ENCODE data around the gene KY.

Gene KY

GRCh38 chr3:134641671-134642300 lies 9.0 kb downstream of the KY start:
- Histone ChIP-seq H3K9me3 (ENCODE audit: low read length) (no peaks in the 10 kb centered on the region), H3K27ac (ENCODE audit: low read depth, low read length) (no peak overlapping the region), H3K4me1 (ENCODE audit: insufficient read depth, low read length) (no peaks in the 10 kb centered on the region), H3K27me3 (ENCODE audit: control insufficient read depth in 1 of 2, insufficient read depth in 2 of 2, low read length in 2 of 2) (no peaks in the 10 kb centered on the region), H3K36me3 (ENCODE audit: insufficient read depth, low read length) (no peaks in the 10 kb centered on the region), H3K4me3 (ENCODE audit: low read depth in 1 of 2, low read length in 2 of 2) (no peak overlapping the region), H3K9ac (ENCODE audit: low read length) (no peak overlapping the region)

- Histone ChIP-seq H3K27ac (ENCODE audit: low read depth, low read length) (no peak overlapping the region), H3K27me3 (ENCODE audit: control insufficient read depth in 1 of 2, insufficient read depth in 2 of 2, low read length in 2 of 2) (no peaks in the 10 kb centered on the region), H3K4me1 (ENCODE audit: insufficient read depth, low read length) (no peaks in the 10 kb centered on the region), H3K36me3 (ENCODE audit: insufficient read depth, low read length) (no peaks in the 10 kb centered on the region), H3K9me3 (ENCODE audit: low read length) (no peaks in the 10 kb centered on the region), H3K4me3 (ENCODE audit: low read depth in 1 of 2, low read length in 2 of 2) (no peak overlapping the region), H3K9ac (ENCODE audit: low read length) (no peak overlapping the region)
Observed at GRCh38 chr3:134640872-134641470, 9.9 kb downstream of the KY start.

GRCh38 chr3:134640378-134640777 lies 10.4 kb downstream of the KY start:
- Histone ChIP-seq H3K4me1 (ENCODE audit: insufficient read depth, low read length) (no peaks in the 10 kb centered on the region), H3K9ac (ENCODE audit: low read length) (no peak overlapping the region), H3K27me3 (ENCODE audit: control insufficient read depth in 1 of 2, insufficient read depth in 2 of 2, low read length in 2 of 2) (no peaks in the 10 kb centered on the region), H3K4me3 (ENCODE audit: low read depth in 1 of 2, low read length in 2 of 2) (no peak overlapping the region), H3K36me3 (ENCODE audit: insufficient read depth, low read length) (no peaks in the 10 kb centered on the region), H3K9me3 (ENCODE audit: low read length) (no peaks in the 10 kb centered on the region), H3K27ac (ENCODE audit: low read depth, low read length) (no peak overlapping the region)

GRCh38 chr3:134638385-134639030 lies 12.3 kb downstream of the KY start:
- H3K27ac ChIP-seq (ENCODE audit: low read depth, low read length) = no peak overlapping the region
- H3K36me3 ChIP-seq (ENCODE audit: insufficient read depth, low read length) = no peaks in the 10 kb centered on the region
- H3K4me1 ChIP-seq (ENCODE audit: insufficient read depth, low read length) = no peaks in the 10 kb centered on the region
- H3K4me3 ChIP-seq (ENCODE audit: low read depth in 1 of 2, low read length in 2 of 2) = no peak overlapping the region
- no peak overlapping the region for H3K9ac ChIP-seq (ENCODE audit: low read length)
- no peaks in the 10 kb centered on the region for H3K9me3 ChIP-seq (ENCODE audit: low read length)
- H3K27me3 ChIP-seq (ENCODE audit: control insufficient read depth in 1 of 2, insufficient read depth in 2 of 2, low read length in 2 of 2) = no peaks in the 10 kb centered on the region

- Histone ChIP-seq H3K27me3 (ENCODE audit: control insufficient read depth in 1 of 2, insufficient read depth in 2 of 2, low read length in 2 of 2) (no peaks in the 10 kb centered on the region), H3K27ac (ENCODE audit: low read depth, low read length) (no peak overlapping the region), H3K4me3 (ENCODE audit: low read depth in 1 of 2, low read length in 2 of 2) (no peak overlapping the region), H3K36me3 (ENCODE audit: insufficient read depth, low read length) (no peaks in the 10 kb centered on the region), H3K9ac (ENCODE audit: low read length) (no peak overlapping the region), H3K9me3 (ENCODE audit: low read length) (no peaks in the 10 kb centered on the region), H3K4me1 (ENCODE audit: insufficient read depth, low read length) (no peaks in the 10 kb centered on the region)
Observed at GRCh38 chr3:134636406-134636805, 14.4 kb downstream of the KY start.

GRCh38 chr3:134630506-134630905 lies 20.3 kb downstream of the KY start:
- no peaks in the 10 kb centered on the region for H3K9me3 ChIP-seq (ENCODE audit: low read length)
- no peaks in the 10 kb centered on the region for H3K4me1 ChIP-seq (ENCODE audit: insufficient read depth, low read length)
- no peak overlapping the region for H3K27ac ChIP-seq (ENCODE audit: low read depth, low read length)
- no peak overlapping the region for H3K4me3 ChIP-seq (ENCODE audit: low read depth in 1 of 2, low read length in 2 of 2)
- H3K36me3 ChIP-seq (ENCODE audit: insufficient read depth, low read length) = peaks cover 13% of the 10 kb centered on the region
- no peaks in the 10 kb centered on the region for H3K27me3 ChIP-seq (ENCODE audit: control insufficient read depth in 1 of 2, insufficient read depth in 2 of 2, low read length in 2 of 2)
- no peak overlapping the region for H3K9ac ChIP-seq (ENCODE audit: low read length)

- Histone ChIP-seq H3K4me1 (ENCODE audit: insufficient read depth, low read length) (no peaks in the 10 kb centered on the region), H3K9ac (ENCODE audit: low read length) (no peak overlapping the region), H3K36me3 (ENCODE audit: insufficient read depth, low read length) (peaks cover 13% of the 10 kb centered on the region), H3K27ac (ENCODE audit: low read depth, low read length) (no peak overlapping the region), H3K27me3 (ENCODE audit: control insufficient read depth in 1 of 2, insufficient read depth in 2 of 2, low read length in 2 of 2) (no peaks in the 10 kb centered on the region), H3K9me3 (ENCODE audit: low read length) (no peaks in the 10 kb centered on the region), H3K4me3 (ENCODE audit: low read depth in 1 of 2, low read length in 2 of 2) (no peak overlapping the region)
Observed at GRCh38 chr3:134628884-134629283, 21.9 kb downstream of the KY start.

- Histone ChIP-seq H3K4me3 (ENCODE audit: low read depth in 1 of 2, low read length in 2 of 2) (no peak overlapping the region), H3K27me3 (ENCODE audit: control insufficient read depth in 1 of 2, insufficient read depth in 2 of 2, low read length in 2 of 2) (no peaks in the 10 kb centered on the region), H3K9ac (ENCODE audit: low read length) (no peak overlapping the region), H3K9me3 (ENCODE audit: low read length) (no peaks in the 10 kb centered on the region), H3K36me3 (ENCODE audit: insufficient read depth, low read length) (peaks cover 13% of the 10 kb centered on the region), H3K27ac (ENCODE audit: low read depth, low read length) (no peak overlapping the region), H3K4me1 (ENCODE audit: insufficient read depth, low read length) (no peaks in the 10 kb centered on the region)
Observed at GRCh38 chr3:134627831-134628230, 23.0 kb downstream of the KY start.

- Histone ChIP-seq H3K4me1 (ENCODE audit: insufficient read depth, low read length) (no peaks in the 10 kb centered on the region), H3K9me3 (ENCODE audit: low read length) (no peaks in the 10 kb centered on the region), H3K27me3 (ENCODE audit: control insufficient read depth in 1 of 2, insufficient read depth in 2 of 2, low read length in 2 of 2) (no peaks in the 10 kb centered on the region), H3K4me3 (ENCODE audit: low read depth in 1 of 2, low read length in 2 of 2) (no peak overlapping the region), H3K27ac (ENCODE audit: low read depth, low read length) (no peak overlapping the region), H3K36me3 (ENCODE audit: insufficient read depth, low read length) (peaks cover 13% of the 10 kb centered on the region), H3K9ac (ENCODE audit: low read length) (no peak overlapping the region)
Observed at GRCh38 chr3:134625885-134626741, 24.7 kb downstream of the KY start.

- peaks cover 13% of the 10 kb centered on the region for H3K36me3 ChIP-seq (ENCODE audit: insufficient read depth, low read length)
- no peak overlapping the region for H3K4me3 ChIP-seq (ENCODE audit: low read depth in 1 of 2, low read length in 2 of 2)
- no peak overlapping the region for H3K9ac ChIP-seq (ENCODE audit: low read length)
- no peaks in the 10 kb centered on the region for H3K9me3 ChIP-seq (ENCODE audit: low read length)
- no peaks in the 10 kb centered on the region for H3K4me1 ChIP-seq (ENCODE audit: insufficient read depth, low read length)
- no peak overlapping the region for H3K27ac ChIP-seq (ENCODE audit: low read depth, low read length)
- no peaks in the 10 kb centered on the region for H3K27me3 ChIP-seq (ENCODE audit: control insufficient read depth in 1 of 2, insufficient read depth in 2 of 2, low read length in 2 of 2)
Observed at GRCh38 chr3:134625462-134625861, 25.4 kb downstream of the KY start.

- Histone ChIP-seq H3K27ac (ENCODE audit: low read depth, low read length) (no peak overlapping the region), H3K36me3 (ENCODE audit: insufficient read depth, low read length) (peaks cover 13% of the 10 kb centered on the region), H3K4me1 (ENCODE audit: insufficient read depth, low read length) (no peaks in the 10 kb centered on the region), H3K4me3 (ENCODE audit: low read depth in 1 of 2, low read length in 2 of 2) (no peak overlapping the region), H3K9ac (ENCODE audit: low read length) (no peak overlapping the region), H3K27me3 (ENCODE audit: control insufficient read depth in 1 of 2, insufficient read depth in 2 of 2, low read length in 2 of 2) (no peaks in the 10 kb centered on the region), H3K9me3 (ENCODE audit: low read length) (no peaks in the 10 kb centered on the region)
Observed at GRCh38 chr3:134624537-134625287, 26.1 kb downstream of the KY start.
